COLO668 (cell line): ENCODE results near the gene CAPN9.

ENCODE experiments used
- DNase-seq: peaks from one replicate; lab custom pipeline; 2025; ENCODE audit not compliant: unreplicated experiment; lab: John Stamatoyannopoulos, UW

The CAPN9 gene

DNA sequence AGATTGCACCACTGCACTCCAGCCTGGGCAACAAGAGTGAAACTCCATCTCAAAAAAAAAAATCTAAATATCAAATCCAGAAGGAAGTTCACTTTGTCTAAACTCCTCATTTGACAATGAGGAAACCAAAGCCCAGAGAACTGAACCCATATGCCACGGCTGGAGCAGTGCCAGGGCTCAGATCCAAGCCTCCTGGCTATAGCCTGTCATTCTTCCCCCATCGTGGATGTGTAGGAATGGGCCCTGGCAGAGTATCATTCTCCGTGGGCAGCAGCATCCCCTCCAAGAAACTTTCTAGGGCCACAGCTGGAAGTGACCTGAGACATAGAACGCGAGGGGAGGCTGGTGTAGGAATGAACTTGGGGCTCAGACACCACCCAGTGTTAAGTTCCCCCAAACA lies 47.2 kb downstream of the CAPN9 start:
- no peak for DNase-seq

DNA sequence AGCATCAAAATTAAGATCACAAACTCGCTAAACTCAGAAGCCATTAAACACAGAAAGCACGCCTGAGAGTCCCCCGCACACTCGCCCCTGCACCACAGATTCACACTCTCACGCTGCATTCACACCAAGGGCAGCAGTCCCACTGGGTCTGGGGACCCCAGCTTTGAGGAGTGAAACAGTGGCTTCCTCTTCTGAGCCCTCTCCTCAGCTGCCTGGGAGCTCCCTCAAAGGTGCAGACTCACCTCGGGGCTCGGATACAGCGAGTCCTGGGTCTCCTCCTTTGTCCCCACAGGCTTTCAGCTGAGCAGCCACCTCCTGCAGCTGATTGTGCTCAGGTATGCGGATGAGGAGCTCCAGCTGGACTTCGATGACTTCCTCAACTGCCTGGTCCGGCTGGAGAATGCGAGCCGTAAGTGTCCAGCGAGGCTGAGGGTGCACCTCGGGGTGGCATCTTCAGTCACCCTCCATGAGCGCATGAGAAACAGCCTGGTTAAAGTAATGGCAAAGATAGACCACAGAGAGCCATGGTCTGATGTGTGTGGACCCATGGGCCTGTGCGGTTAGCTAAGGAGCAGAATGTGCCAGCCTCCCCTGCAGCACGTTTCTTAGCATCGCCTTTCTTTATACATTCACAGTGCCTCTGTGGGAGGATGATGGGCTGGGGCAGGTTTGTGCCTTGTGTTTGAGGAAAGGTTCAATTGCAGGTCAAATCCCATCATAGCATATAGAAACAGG lies 47.9 kb downstream of the CAPN9 start:
- no peak for DNase-seq

DNA sequence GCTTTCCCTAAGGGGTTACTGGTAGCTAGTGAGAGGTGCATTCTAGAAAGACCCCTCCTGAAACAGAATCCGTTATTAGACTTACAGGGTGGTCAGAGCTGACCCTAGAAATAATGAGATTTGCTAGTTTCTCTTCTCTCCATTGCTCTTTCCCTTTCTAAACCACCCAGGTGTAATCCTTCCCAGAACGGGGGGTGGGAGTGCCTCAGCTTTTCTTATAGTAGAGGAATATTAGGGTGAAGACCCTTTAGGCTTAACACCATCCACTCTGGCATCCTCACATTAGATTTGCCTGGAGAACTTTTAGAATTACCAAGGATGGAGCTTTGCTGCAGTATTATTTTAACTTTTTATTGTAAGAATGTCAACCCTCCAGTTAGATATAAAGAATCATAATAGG lies 49.4 kb downstream of the CAPN9 start:
- no peak for DNase-seq

DNA sequence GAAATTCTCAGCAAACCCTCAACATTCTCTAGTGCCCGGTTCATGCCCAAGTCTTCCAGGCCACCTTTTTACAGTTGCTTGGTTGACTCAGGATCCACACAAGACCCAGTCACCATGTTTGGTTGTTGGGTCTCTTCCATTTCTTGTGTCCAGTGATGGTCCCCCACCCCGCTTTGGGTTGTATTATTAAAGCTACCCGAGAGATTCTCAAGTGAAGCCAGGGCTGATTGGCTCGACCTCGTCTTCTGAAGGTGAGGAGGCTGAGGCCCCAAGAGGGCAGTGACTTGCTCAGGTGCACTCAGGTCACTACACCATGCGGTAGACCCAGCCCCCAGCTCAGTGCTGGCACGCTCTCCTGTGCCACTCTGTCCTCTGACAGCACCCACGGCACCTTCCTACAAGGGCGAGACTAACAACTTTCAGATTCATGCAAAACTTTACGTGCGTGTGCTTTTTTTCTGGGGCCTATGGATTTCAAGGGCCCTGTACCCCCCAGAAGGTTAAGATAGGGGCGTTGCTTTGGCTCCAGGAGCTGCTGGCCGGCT lies 50.3 kb downstream of the CAPN9 start:
- DNase-seq = no peak

DNA sequence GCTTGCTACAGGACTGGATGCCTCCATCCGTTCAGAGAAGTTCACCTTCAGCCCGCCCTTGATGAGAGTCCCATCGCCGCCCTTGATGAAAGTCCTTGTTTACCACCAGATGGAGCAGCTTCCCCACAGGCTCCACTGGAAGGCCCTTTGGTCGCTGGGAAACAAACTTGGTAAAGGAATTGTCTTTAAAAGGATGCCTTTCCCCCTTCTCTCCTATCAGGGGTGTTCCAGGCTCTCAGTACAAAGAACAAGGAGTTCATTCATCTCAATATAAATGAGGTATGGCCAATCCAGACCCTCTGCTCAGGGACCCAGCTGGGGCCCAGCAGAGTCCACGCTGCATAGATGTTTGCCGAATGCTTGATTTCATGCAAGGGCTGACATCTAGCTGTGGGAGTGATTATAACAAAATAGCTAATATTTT lies 50.8 kb downstream of the CAPN9 start:
- peak; percentile 44 for DNase-seq

DNA sequence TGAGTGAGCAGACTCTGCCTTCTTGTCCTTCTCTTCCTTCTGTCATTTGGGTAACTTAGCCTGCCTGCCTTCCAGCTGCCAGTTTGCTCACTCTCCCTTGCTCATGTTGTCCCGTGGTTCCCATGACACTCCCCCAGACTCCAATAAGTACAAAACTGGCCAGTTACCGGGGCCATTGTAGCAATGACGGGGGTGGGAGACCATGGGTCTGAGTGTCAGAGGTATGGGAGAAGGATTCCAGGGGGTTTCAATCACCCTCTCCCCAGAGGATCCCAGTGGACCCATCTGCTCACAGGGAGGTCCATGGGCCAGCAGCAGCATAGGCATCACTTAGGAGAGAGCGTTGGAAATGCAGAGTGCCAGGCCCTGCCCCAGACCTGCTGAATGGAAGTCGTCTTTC lies 51.3 kb downstream of the CAPN9 start:
- DNase-seq = no peak

DNA sequence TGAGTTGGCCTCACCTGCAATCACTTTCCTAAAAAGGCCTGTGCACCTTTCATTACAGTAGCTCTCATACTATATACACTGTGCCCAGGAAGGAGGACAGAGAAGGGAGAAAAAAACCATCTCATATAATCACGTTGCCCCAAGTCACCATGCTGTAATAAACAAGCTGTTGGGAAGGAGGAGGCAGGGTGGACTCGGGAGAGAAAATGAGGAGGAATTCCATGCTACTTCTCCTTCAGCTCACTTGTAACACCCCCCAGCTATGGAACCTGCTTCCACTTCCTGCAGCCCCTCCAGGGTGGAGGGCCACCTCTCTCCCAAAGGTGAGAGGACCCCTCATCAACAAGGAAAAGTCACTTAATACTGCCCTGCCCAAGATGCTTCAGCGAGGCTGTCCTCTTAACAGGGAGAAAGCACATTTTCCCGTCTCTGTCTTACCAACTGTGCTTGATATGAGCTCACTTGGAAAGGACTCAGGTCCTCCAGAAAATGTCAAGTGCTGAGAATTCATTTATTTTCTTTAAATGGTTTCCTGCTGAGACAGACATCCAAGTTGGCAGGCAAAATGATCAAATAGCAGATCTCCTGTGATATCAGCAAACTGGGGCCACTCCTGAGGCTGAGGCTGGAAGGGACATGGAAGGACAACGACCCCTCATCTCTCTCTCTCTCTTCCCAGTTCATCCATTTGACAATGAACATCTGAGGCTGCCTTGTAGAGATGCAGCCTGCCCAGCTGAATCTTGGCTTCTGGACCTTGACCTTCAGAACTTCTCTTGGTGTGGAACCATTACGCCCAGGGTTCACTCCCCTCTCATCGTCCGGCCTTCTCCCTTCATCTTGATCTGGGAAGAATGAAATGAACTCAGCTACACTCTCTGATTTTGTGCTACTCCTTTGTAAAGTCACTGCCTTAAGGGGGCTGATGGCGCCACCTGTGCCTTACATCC lies 54.0 kb downstream of the CAPN9 start:
- DNase-seq = no peak

DNA sequence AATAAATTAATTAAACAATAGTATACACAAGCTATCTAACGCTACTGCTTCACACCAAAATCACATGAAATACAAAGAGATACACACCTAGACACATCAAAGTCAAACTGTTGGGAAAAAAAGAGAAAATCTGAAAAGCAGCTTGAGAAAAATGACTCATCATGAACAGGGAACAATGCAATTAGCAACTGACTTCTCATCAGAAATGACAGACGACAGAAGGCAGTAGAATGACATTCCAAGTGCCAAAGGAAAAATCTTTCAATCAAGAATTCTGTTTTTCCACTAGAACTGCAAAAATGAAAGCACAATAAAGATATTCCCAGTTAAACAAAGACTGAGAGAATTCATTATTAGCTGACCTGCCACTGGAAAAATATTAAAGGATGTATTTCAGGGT lies 57.2 kb downstream of the CAPN9 start:
- DNase-seq = no peak

DNA sequence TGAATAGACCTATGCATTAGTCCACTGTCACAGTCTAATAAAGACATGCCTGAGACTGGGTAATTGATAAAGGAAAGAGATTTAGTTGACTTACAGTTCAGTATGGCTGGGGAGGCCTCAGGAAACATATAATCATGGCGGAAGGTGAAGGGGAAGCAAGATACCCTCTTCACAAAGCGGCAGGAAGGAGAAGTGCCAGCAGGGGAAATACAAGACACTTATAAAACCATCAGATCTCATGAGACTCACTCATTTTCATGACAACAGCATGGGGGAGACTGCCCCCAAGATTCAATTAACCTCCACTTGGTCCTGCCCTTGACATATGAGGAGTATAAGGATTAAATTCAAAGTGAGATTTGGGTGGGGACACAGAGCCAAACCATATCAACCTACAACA lies 59.4 kb downstream of the CAPN9 start:
- no peak for DNase-seq

DNA sequence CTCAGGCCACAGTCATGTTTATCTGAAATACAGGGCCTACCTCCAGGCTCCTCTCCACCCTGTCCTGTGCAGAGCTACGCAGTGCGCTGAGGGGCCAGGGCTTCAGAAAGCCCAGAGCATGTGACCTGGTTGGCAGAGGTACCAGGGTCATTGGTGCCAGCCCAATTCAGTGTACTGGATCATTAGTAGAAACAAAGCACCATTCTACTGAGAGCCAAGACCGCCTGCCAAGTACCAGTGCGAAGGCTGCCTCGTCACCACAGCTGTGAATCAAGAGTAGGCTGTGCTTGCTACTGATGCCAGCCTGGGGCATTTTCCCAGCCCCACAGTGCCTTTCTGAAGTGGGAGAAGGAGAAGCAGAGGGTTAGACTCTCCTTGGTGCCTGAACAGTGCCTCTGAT lies 59.8 kb downstream of the CAPN9 start:
- DNase-seq = no peak

DNA sequence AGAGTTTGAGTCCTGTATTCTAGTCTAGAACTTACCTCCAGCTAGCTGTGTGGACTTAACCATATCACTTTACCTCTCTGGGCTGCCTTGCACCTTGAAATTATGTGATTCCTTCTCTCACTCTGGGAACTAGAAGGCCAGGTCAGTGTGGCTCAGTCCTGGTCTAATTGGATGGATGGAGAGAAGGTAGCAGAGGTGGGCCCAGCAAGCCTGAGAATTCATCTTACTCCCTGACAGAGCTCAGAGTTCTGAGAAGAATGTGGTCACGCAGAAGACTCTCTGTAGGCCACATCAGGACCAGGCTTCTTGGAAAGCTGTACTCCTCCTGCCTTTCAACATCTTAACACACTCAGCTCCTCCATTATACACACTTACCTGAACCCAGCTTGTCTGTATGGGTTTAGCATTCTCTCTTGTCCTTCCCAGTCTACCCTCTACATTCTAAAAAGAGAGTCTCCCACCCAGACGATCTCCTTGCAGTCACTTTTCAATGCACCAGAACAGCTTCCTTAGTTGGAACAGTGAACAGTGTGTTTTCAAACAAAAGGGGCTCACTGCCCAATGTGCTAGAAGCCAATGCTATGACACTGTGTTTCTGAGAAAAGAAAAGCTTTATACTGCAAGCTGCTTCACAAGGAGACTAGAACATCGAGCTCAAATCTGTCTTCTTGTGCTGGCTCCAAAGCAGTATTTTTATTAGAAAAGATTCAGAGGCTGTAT lies 60.5 kb downstream of the CAPN9 start:
- no peak for DNase-seq

DNA sequence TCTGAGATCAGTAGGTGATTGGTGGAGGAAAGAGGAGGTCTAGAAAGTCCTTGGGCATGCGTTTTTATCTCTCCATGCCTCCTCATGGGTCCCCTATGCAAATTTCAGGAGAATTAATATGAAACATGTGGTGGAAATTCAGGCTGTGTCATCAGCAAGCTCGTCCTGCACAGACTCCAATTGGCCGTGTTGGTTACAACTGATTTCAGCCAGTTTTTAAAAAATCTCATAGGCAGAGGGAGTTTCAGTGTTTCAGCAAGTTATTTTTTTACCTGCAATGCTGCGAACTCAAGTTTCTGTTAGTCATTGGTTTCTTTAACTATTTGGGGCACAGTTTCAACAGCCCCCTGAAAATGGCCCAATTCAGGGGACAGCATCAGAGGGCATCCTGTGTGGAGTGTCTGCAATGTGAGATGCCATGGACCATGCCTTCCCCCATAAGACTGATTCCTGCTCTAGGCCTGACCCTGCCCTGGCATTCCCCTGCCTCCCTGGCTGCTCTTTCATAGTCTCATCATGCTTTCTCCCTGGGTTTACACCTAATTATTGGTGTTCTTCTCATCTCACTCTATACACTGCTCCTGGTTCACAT lies 61.2 kb downstream of the CAPN9 start:
- no peak for DNase-seq

DNA sequence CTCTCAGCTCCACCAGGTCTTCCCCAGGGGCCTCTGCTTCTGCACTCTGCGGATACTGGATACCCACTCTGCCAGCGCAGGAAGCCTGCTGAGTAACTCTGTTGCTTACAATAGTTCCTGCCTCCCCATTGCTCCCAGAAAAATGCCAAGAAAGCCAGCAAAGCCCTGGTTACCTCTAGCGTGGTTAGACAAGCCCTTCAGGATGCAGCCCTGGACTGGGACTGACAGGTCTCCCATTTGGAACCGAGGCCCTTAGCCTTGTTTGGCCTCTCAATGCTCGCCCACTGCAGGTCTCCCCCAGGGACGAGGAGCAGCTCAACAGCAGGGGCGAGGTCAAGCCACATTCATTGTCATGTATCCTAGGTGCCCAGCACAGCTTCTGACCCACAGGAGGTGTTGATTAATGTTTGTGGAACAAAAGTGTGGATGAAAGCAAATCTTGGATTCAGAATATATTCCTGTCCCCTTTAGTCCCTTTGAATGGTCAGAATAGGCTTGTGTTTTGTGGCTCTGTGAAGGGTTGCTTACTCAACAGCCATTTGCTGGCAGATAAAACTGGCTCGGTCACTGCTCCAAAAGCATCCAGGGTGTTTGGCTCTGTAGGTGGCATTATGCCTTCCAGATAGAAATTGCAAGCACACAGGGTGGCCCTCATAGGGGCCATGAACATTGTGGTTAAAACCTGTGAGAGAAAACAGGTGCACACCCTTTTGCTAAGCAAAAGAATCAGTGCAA lies 62.2 kb downstream of the CAPN9 start:
- no peak for DNase-seq

DNA sequence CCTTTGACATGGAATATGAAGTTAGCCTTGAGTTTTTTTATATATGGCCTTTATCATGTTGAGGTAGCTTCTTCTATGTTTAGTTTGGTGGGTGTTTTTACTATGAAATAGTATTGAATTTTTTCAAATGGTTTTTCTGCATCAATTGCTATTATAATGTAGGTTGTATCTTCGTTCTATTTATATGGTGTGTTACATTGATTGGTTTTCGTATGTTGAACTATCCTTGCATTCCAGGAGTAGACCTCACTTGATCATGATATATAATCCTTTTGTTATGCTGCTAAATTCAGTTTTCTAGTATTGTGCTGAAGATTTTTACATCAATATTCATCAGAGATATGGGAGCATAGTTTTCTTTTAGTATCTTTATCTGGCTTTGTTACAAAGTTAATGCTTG lies 65.4 kb downstream of the CAPN9 start:
- DNase-seq = no peak

DNA sequence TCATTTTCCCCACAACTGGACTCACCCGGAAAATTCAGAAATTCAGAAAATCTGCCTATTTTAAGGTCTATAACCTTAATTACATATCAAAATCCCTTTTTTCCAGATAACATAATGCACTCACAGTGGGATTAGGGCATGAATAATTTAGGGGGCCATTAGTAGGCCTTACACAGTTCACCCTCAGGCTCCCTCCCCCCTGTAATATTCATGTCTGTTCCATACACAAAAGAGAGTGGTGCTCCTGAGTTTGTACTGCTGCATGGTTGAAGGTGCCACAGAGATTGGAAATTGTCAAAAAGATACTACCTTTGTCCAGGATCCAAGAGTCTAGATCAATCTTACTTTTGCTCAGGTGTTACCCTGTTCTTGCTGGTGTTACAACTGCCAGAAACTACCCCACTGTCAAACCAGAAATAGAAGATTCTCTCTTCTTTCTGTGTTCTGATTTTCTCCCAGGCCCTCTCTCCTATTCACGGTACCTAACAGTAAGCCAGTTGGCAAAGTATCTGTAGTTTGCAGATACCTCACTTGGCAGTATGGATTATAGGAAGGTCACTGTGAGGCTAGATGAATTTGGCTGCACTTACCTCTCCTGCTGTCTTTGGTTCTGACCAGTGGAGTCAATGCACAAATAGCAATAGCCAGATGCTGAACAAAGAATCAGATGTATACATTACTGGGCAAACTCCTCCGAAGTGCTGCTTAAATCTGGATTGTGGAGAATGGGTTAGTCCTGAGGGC lies 67.9 kb downstream of the CAPN9 start:
- DNase-seq = no peak

DNA sequence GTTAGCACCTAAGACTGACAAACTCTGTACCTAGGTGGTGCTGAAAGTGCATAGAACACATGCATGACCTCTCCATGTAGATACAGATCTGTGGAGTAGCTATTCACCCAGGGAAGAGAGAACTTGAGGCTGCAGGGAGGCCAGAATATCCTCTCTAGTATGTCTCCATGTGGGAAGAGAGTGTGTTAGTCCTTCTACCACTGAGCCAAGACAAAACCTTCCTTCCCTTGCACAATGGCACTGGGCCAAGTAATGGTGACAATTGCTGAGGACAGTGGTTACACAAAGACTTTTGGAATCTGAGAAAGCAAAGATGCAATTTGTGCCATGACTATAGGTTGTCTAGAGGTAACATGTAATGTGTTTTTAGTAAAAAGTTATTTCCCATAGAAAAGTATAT lies 68.8 kb downstream of the CAPN9 start:
- no peak for DNase-seq

DNA sequence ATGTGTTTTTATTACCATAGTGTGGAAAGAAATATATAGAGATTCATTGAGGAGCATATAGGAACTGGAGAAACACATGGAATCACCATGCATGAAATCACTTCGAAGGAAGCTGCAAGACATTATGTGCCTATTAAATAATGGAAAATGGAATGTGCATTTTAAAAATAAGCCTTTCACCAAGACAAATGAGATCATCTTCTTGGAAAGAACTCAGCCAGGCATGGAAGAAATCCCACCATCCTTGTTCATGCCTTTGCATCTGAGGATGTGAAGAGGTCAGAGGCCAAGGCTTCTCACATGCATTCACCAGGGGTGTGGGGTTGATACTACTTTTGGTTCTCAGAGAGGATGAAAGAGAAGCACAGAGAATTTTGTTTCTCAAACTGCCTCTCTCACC lies 71.2 kb downstream of the CAPN9 start:
- no peak for DNase-seq

DNA sequence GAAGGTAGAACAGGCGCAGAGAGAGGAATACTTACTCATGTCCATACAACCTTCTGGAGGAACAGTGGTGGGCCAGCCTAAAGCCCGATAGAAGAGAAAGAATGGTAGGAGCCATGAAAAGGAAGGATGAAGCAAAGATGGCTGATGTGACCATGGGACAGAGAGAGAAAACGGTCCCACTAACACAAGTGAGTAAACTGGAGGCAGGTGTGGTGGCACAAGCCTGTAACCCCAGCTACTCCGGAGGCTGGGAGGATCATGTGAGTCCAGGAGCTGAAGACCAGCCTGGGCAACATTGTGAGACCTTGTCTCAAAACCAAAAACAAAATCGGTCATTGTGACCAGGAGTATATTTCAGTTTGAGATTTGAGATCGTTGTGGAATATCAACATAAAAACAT lies 71.7 kb downstream of the CAPN9 start:
- no peak for DNase-seq

DNA sequence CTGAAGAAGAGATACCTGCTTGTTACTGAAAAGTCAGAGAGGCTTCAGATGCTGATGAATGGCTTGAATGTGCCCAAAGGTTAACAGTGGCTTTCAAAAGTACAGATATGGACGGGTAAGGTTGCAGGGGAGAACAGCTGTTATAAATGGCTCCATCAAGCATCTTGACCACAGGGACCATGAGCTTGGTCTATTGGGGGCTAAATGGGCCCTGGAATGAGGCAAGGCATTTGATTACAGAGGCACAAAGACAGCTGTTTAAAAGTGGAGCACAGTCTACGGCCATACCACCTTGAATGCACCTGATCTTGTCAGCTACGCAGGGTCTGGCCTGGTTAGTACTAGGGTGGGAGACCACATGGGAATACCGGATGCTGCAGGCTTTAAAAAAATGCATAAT lies 72.8 kb downstream of the CAPN9 start:
- DNase-seq = no peak

DNA sequence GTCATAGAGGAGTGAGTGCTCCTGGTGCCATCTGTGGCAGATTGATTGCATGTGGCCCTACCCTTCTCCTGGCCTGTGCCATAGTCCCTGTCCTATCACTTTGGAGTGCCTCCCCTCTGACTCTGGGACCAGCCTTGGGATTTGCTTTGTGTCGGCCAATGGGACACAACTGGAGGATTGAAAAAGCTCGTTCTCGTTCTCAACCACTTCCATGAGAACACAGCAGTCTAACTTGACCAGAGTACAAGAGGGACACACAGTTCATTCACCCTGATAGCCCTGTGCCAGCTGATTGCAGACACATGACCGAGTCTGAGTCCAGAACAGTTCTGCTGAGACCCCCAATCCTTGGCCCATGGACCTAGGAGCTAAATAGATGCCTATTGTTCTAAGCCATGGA lies 73.4 kb downstream of the CAPN9 start:
- DNase-seq = no peak
